Esophagus squamous epithelium (tissue), 5 donors: ENCODE data around the gene BTG4. TPM values are rescaled to one million over a fixed set of nuclear protein-coding genes. Genes with fewer than 3 reads are reported as not detected.

Experiments
- DNase-seq: peaks from one replicate; lab custom pipeline; 2025; lab: John Stamatoyannopoulos, UW
- H3K27ac ChIP-seq, 4 donors: fragments of 200-600 bp; sonication (generic); one replicate each; pipeline ENCODE4 v1.5.1; 2016 to 2019; ENCODE audit warnings: mild to moderate bottlenecking in 1 of 4
- H3K27me3 ChIP-seq, 4 donors: fragments of 200-600 bp; sonication (generic); 1 replicate in 3 of 4; 2 replicates in 1 of 4; pipeline versions ENCODE4 v1.5.1 to v1.6.0; 2017 to 2021; ENCODE audit warnings: antibody characterized with exemption in 1 of 4
- H3K36me3 ChIP-seq, 3 donors: fragments of 200-600 bp; sonication (generic); one replicate each; pipeline ENCODE4 v1.5.1; 2016 to 2019
- H3K4me1 ChIP-seq, 3 donors: fragments of 200-600 bp; sonication (generic); one replicate each; pipeline ENCODE4 v1.5.1; 2017 to 2019
- H3K4me3 ChIP-seq, 4 donors: fragments of 200-600 bp; sonication (generic); 1 replicate in 3 of 4; 2 replicates in 1 of 4; pipeline ENCODE4 v1.5.1; 2016 to 2019; ENCODE audit warnings: mild to moderate bottlenecking in 2 of 4, moderate library complexity in 1 of 4
- H3K9me3 ChIP-seq, 3 donors: fragments of 200-600 bp; sonication (generic); one replicate each; pipeline ENCODE4 v1.5.1; 2016 to 2019
- CTCF ChIP-seq, 6 experiments: fragments of 450-650 bp in 4 of 6; fragments of 200-600 bp in 2 of 6; sonication (generic) in 2 of 6; IDR thresholded peaks; one replicate each; pipeline ENCODE4 v1.5.1; 2016 to 2019; ENCODE audit warnings: antibody characterized with exemption in 6 of 6, mild to moderate bottlenecking in 4 of 6, moderate library complexity in 4 of 6
- POLR2A ChIP-seq, 4 donors: fragments of 450-650 bp; IDR thresholded peaks; one replicate each; pipeline ENCODE4 v1.6.1; 2017; ENCODE audit warnings: antibody characterized with exemption in 4 of 4, mild to moderate bottlenecking in 4 of 4, moderate library complexity in 3 of 4
- whole genome bisulfite sequencing, 2 donors: methylation state at CpG; one replicate each; pipeline ENCODE4 v1.1.5; 2018; 5-methylcytosine and 5-hydroxymethylcytosine counted together
- intact Hi-C: fragments of 100-400 bp; cut with DNase I; formaldehyde crosslinking; loops from one replicate; pipeline ENCODE4 v1.15.0; 2022
- total RNA-seq, 4 donors: library from RNA; depleted of rRNA; stranded (reverse); fragments of >200 nt; gene quantifications; one replicate each; pipeline ENCODE4 v1.1.0, GENCODE V29; 2016
- donor health status: DM: yes; HTN: yes; CAD: no.

Gene BTG4
- total RNA-seq, 4 donors from 2014 or later, result not detected

DNA sequence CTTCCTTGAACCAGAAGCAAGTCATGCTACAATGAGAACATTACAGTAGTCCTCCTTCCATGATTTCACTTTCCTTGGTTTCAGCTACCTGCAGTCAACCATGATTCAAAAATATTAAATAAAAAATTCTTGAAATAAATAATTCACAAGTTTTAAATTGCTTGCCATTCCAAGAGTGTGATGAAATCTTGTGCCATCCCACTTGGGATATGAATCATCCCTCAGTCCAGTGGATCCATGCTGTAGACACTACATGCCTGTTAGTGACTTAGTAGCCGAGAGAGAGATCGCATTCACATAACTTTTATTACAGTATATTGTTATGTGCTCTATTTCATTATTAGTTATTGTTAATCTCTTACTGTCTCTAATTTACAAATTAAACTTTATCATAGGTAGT, 8.4 kb upstream of the BTG4 start:
- no peak for TF ChIP-seq POLR2A (IDR thresholded peaks at IDR 0.05)
- TF ChIP-seq CTCF (IDR thresholded peaks at IDR 0.05), result no peak
- no peaks in the 10 kb centered on the region for H3K9me3 ChIP-seq
- no peaks in the 10 kb centered on the region for H3K36me3 ChIP-seq
- intact Hi-C loops, result no loop called here
- H3K27me3 ChIP-seq, result no peaks in the 10 kb centered on the region
- H3K27ac ChIP-seq, result no peak overlapping the region
- no peak for DNase-seq
- WGBS, 2 donors, result 85 to 91% methylated on average over 2 of the region's 2 CpGs
- no peak overlapping the region for H3K4me3 ChIP-seq
- H3K4me1 ChIP-seq, result peaks cover 0 to 4% (median 0%) of the 10 kb centered on the region in 3 donors

DNA sequence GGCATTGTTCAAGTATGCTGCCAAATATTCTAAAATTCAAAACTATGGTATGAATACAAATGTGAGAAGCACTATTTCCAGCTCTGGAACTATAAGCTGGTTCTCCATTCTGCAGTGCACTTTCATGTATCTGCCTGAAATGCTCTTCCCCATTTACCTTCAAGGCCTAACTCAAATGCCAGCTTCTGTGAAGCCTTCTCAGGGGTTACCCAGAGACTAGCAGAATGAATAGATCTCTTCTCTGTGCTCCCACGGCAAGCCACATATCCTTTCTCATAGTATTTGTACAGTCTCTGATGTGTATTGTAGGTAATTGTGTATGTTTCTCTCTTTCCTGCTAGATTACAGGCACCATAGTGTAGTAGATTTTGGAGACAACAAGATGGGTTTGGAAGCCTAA, 6.5 kb upstream of the BTG4 start:
- TF ChIP-seq POLR2A (IDR thresholded peaks at IDR 0.05) (no peak), CTCF (IDR thresholded peaks at IDR 0.05) (no peak)
- WGBS, 2 donors, result 64 to 67% methylated on average over 1 of the region's 1 CpG
- Histone ChIP-seq H3K4me1 (peaks cover 0 to 8% (median 0%) of the 10 kb centered on the region in 3 donors), H3K9me3 (no peaks in the 10 kb centered on the region), H3K36me3 (no peaks in the 10 kb centered on the region), H3K27me3 (peaks cover 0 to 14% (median 1%) of the 10 kb centered on the region in 4 donors), H3K27ac (no peak overlapping the region), H3K4me3 (no peak overlapping the region)
- DNase-seq, result no peak
- intact Hi-C loops, result no loop called here

DNA sequence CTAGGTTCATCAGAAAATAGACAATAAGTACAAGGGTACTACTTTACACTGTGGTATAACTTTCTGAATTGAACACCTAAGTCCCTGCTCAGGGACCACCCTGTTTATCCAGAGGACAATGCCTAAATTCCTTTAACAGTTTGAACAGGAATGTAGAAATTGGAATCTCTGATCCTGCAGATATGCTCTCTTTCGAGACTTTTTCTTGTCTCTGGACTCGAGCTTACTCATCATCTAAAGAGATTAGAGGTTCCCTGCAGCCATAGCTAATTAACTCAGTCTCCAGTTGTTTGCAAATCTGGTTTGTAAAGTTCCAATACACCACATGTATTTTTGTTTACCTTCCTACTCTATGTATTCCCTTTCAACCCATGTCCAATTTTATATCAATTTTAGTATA, 3.4 kb upstream of the BTG4 start:
- Histone ChIP-seq H3K9me3 (no peaks in the 10 kb centered on the region), H3K4me3 (no peak overlapping the region), H3K36me3 (no peaks in the 10 kb centered on the region), H3K27me3 (peaks cover 0 to 39% (median 4%) of the 10 kb centered on the region in 4 donors), H3K27ac (no peak overlapping the region), H3K4me1 (peaks cover 4 to 22% (median 12%) of the 10 kb centered on the region in 3 donors)
- TF ChIP-seq POLR2A (IDR thresholded peaks at IDR 0.05), result no peak
- no peak for TF ChIP-seq CTCF (IDR thresholded peaks at IDR 0.05)
- 50 to 61% methylated on average over 2 of the region's 2 CpGs for WGBS, 2 donors
- intact Hi-C loops, result no loop called here
- no peak for DNase-seq

DNA sequence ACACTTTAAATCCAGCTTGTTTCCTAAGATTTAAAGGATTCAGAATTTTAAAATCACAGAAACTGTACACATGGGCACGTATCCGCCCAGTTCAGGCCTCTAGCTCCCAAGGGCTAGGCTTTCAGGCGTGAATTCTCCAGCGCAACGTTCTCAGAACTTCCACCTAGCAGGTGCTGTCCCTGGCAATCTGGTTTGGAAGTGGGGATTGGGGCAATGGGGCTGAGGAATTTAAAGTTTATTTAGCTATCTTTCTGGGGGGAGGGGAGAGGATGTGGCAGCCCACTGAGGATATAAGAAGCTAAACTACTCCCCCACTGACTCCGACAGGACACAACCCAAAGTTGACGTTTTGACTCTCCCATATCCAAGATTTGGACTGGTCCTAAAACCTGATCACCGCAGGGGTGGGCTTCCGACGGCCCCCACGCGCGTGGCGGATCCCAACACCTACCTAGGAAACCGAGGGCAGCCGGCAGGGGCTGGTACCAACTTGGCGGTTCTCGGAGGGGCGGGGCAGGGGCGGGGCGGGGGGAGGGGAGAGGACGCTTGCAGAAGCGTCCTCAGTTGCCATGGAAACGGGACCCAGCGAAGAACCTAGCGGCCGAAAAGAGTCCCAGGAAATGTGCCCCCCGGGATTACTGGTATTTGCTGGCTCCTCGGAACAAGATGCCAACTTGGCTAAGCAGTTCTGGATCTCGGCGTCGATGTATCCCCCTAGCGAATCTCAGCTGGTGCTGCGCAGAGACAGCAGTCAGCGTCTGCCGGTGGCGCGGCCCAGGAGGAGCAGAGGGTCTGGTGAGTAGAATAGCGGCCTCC, 2.2 kb upstream of the BTG4 start, which contains the start of gene HOATZ:
TSS of gene HOATZ (plus strand) at position 563 of the 816 bp plus-strand sequence. CDS start at position 570, 7 bp downstream.
- 43 to 52% methylated on average over 7 to 24 of the region's 39 CpGs for WGBS, 2 donors

More for the DNA sequence above, 2.2 kb upstream of the BTG4 start, which contains the start of gene HOATZ:
- H3K36me3 ChIP-seq, result no peaks in the 10 kb centered on the region
- no peak within 1 kb of the TSS for H3K27ac ChIP-seq
- peaks cover 0 to 39% (median 4%) of the 10 kb centered on the region in 4 donors for H3K27me3 ChIP-seq
- H3K9me3 ChIP-seq, result no peaks in the 10 kb centered on the region
- intact Hi-C loops, result no loop called here
- DNase-seq, result no peak
- H3K4me3 ChIP-seq, result peak within 1 kb of the TSS in 1 of 4 donors; percentile 34
- H3K4me1 ChIP-seq, result peaks cover 4 to 22% (median 12%) of the 10 kb centered on the region in 3 donors
- TF ChIP-seq CTCF (IDR thresholded peaks at IDR 0.05) (no peak), POLR2A (IDR thresholded peaks at IDR 0.05) (no peak)
